Spleen (tissue), 7 donors: ENCODE data around the gene STRA8.
"Not testable (repeated sequence)": the region's sequence is repeated elsewhere in the genome, so short reads cannot be mapped to it uniquely, and the experiment has no call there.

Experiments
- POLR2A ChIP-seq, 3 donors: fragments of 450-650 bp; IDR thresholded peaks; one replicate each; pipeline ENCODE4 v1.5.1; 2017; ENCODE audit warnings: antibody characterized with exemption in 3 of 3, mild to moderate bottlenecking in 1 of 3
- POLR2AphosphoS5 ChIP-seq, 3 donors: sonication (generic); formaldehyde crosslinking; IDR thresholded peaks; one replicate each; pipeline ENCODE4 v1.5.1; 2017; ENCODE audit warnings: antibody characterized with exemption in 3 of 3
- TF ChIP-seq, protein P1 (sequence below), 11 experiments: fragments of 200-600 bp in 7 of 11; fragments of 450-650 bp in 4 of 11; sonication (generic) in 4 of 11; IDR thresholded peaks in 8 of 11; conservative IDR thresholded peaks in 3 of 11; 1 replicate in 7 of 11; 2 replicates in 4 of 11; pipeline versions ENCODE4 v1.4.0 to v1.8.0; 2016 to 2021; ENCODE audit warnings: antibody characterized with exemption in 11 of 11, inconsistent platforms in 4 of 11, mild to moderate bottlenecking in 1 of 11
- donor health status: DM: no; HTN: no; CAD: no; lungs with moderate emphysema.
- donor health status: DM: no; HTN: no; CAD: no.
- donor health status: DM: no; HTN: no; CAD: no.

- TF ChIP-seq, protein P1, sequence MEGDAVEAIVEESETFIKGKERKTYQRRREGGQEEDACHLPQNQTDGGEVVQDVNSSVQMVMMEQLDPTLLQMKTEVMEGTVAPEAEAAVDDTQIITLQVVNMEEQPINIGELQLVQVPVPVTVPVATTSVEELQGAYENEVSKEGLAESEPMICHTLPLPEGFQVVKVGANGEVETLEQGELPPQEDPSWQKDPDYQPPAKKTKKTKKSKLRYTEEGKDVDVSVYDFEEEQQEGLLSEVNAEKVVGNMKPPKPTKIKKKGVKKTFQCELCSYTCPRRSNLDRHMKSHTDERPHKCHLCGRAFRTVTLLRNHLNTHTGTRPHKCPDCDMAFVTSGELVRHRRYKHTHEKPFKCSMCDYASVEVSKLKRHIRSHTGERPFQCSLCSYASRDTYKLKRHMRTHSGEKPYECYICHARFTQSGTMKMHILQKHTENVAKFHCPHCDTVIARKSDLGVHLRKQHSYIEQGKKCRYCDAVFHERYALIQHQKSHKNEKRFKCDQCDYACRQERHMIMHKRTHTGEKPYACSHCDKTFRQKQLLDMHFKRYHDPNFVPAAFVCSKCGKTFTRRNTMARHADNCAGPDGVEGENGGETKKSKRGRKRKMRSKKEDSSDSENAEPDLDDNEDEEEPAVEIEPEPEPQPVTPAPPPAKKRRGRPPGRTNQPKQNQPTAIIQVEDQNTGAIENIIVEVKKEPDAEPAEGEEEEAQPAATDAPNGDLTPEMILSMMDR (IDR thresholded peaks at IDR 0.05 in 8 of 11, conservative IDR thresholded peaks at IDR 0.05 in 3 of 11), result not testable (repeated sequence)
- TF ChIP-seq POLR2A, POLR2AphosphoS5 (IDR thresholded peaks at IDR 0.05): not testable (repeated sequence)
Measured at GRCh38 chr7:135234095-135234494, 457 bp downstream of the STRA8 start.
